GM12878 (cell line): ENCODE data around the gene PRORP. TPM values are rescaled to one million over a fixed set of nuclear protein-coding genes. Genes with fewer than 3 reads are reported as not detected.

Experiments used
- ATAC-seq: fragments of 200-7000 bp; cut with Tn5 transposase; 3 replicates; pipeline ENCODE4 v1.9.1; 2020; ENCODE audit warnings: mild to moderate bottlenecking, moderate library complexity
- BruUV-seq: library from RNA; stranded (reverse); fragments of 400-500 nt; replicated peaks from 2 replicates; lab custom pipeline; 2021; lab: Mats Ljungman, UMichigan
- CTCF ChIA-PET: fragments of 300-600 bp; sonication (Branson Sonifier 250); formaldehyde crosslinking; extraction: SDS; loops from one replicate; lab custom pipeline; 2021; ENCODE audit warnings: inconsistent platforms; lab: Yijun Ruan, JAX
- POLR2A ChIA-PET: fragments of 350-600 bp; formaldehyde crosslinking; extraction: SDS; loops from one replicate; lab custom pipeline; 2021; ENCODE audit warnings: inconsistent platforms; lab: Charles Lee
- RAD21 ChIA-PET: fragments of 300-600 bp; sonication (Branson Sonifier 250); formaldehyde crosslinking; loops from one replicate; lab custom pipeline; 2023; ENCODE audit warnings: antibody characterized with exemption; ENCODE audit not compliant: unreplicated experiment; lab: Charles Lee
- SMC1A ChIA-PET: fragments of 300-600 bp; sonication (Branson Sonifier 250); formaldehyde crosslinking; loops from one replicate; lab custom pipeline; 2023; ENCODE audit not compliant: unreplicated experiment, uncharacterized antibody; lab: Charles Lee
- DNase-seq: peaks from one replicate; pipeline ENCODE4 v3.0.0-alpha.2; 2011; ENCODE audit warnings: low read depth, low spot score
- FAIRE-seq: peaks from 3 replicates; lab custom pipeline; 2011; peaks lifted over from hg19 to GRCh38; lab: Jason Lieb, UNC
- H2AFZ ChIP-seq: 2 replicates; pipeline ENCODE4 v1.6.0; 2011; ENCODE audit warnings: low read depth, low read length, control low read depth; ENCODE audit not compliant: control insufficient read depth
- H3K27ac ChIP-seq: 2 replicates; pipeline ENCODE4 v1.5.1; 2011; ENCODE audit warnings: control low read depth; ENCODE audit not compliant: control insufficient read depth, insufficient read depth
- H3K27me3 ChIP-seq, 2 experiments: replicated peaks in 1 of 2; 2 replicates each; pipeline versions ENCODE4 v1.6.0 to v1.6.1; 2011; ENCODE audit warnings: low read length in 1 of 2; ENCODE audit not compliant: control insufficient read depth in 2 of 2, insufficient read depth in 2 of 2
- H3K36me3 ChIP-seq, 2 experiments: 2 replicates each; pipeline ENCODE4 v1.5.1; 2011; ENCODE audit warnings: low read length in 1 of 2; ENCODE audit not compliant: control insufficient read depth in 2 of 2, insufficient read depth in 2 of 2
- H3K4me1 ChIP-seq: 2 replicates; pipeline ENCODE4 v1.6.1; 2011; ENCODE audit warnings: mild to moderate bottlenecking, low read length, moderate library complexity, mixed read lengths; ENCODE audit not compliant: control insufficient read depth, insufficient read depth
- H3K4me2 ChIP-seq: 2 replicates; pipeline ENCODE4 v1.6.0; 2011; ENCODE audit warnings: control low read depth; ENCODE audit not compliant: control insufficient read depth, insufficient read depth
- H3K4me3 ChIP-seq: fragments of 200-600 bp; sonication (generic); 2 replicates; pipeline ENCODE4 v1.5.1; 2016
- H3K79me2 ChIP-seq: 2 replicates; pipeline ENCODE4 v1.6.0; 2011; ENCODE audit warnings: low read length; ENCODE audit not compliant: control insufficient read depth, insufficient read depth
- H3K9ac ChIP-seq: 2 replicates; pipeline ENCODE4 v1.8.0; 2011; ENCODE audit warnings: low read length, control low read depth, mixed read lengths; ENCODE audit not compliant: control insufficient read depth, insufficient read depth
- H3K9me3 ChIP-seq: replicated peaks from 3 replicates; pipeline ENCODE4 v1.5.1; 2011; ENCODE audit warnings: mild to moderate bottlenecking, low read length; ENCODE audit not compliant: control insufficient read depth, insufficient read depth
- H4K20me1 ChIP-seq: 2 replicates; pipeline ENCODE4 v1.6.0; 2011; ENCODE audit not compliant: control insufficient read depth, insufficient read depth
- ASH2L ChIP-seq: fragments of 300-600, 200-600 bp; sonication (generic); IDR thresholded peaks from 2 replicates; pipeline ENCODE4 v1.6.1; 2017; ENCODE audit warnings: low read depth, mild to moderate bottlenecking, borderline replicate concordance
- ATF7 ChIP-seq: fragments of 450-650 bp; IDR thresholded peaks from 2 replicates; pipeline ENCODE4 v1.6.1; 2016; ENCODE audit warnings: low read depth, mild to moderate bottlenecking
- FOXK2 ChIP-seq: fragments of 450-650 bp; IDR thresholded peaks from 2 replicates; pipeline ENCODE4 v1.6.1; 2017; ENCODE audit warnings: mild to moderate bottlenecking, moderate library complexity
- MEF2A ChIP-seq: IDR thresholded peaks from 2 replicates; pipeline ENCODE4 v1.6.1; 2011; ENCODE audit warnings: low read depth, mild to moderate bottlenecking, low read length, moderate library complexity; ENCODE audit not compliant: insufficient read depth
- MXI1 ChIP-seq: fragments of 150-350 bp; IDR thresholded peaks from 2 replicates; pipeline ENCODE4 v1.6.1; 2011; ENCODE audit warnings: low read depth, mild to moderate bottlenecking, inconsistent platforms, low read length, improper control_type of control experiment
- NBN ChIP-seq: fragments of 450-650 bp; IDR thresholded peaks from 2 replicates; pipeline ENCODE4 v1.6.1; 2016
- SIX5 ChIP-seq: IDR thresholded peaks from 2 replicates; pipeline ENCODE4 v1.6.1; 2011; ENCODE audit warnings: mild to moderate bottlenecking, low read depth, low read length, moderate library complexity; ENCODE audit not compliant: severe bottlenecking
- TAF1 ChIP-seq: IDR thresholded peaks from 2 replicates; pipeline ENCODE4 v1.6.1; 2011; ENCODE audit warnings: mild to moderate bottlenecking, low read depth, low read length, borderline replicate concordance
- TCF12 ChIP-seq: IDR thresholded peaks from 2 replicates; pipeline ENCODE4 v1.6.1; 2011; ENCODE audit warnings: low read depth, mild to moderate bottlenecking, low read length
- ZNF217 ChIP-seq: fragments of 450-650 bp; IDR thresholded peaks from 2 replicates; pipeline ENCODE4 v1.6.1; 2017; ENCODE audit warnings: antibody characterized with exemption, mild to moderate bottlenecking
- WGBS: methylation state at CpG from one replicate; pipeline ENCODE4 v1.1.6; 2016; ENCODE audit warnings: low lambda C conversion rate; ENCODE audit not compliant: insufficient replicate concordance, insufficient coverage; ENCODE audit errors: missing lambda C conversion rate; 5-methylcytosine and 5-hydroxymethylcytosine counted together
- in situ Hi-C: fragments of 300-500 bp; cut with MboI; formaldehyde crosslinking; loops from 9 replicates; pipeline ENCODE4 v1.14.3; 2018; ENCODE audit warnings: mixed read lengths
- intact Hi-C: fragments of 100-400 bp; cut with micrococcal nuclease; formaldehyde crosslinking; loops from one replicate; pipeline ENCODE4 v1.14.2; 2022; ENCODE audit not compliant: unreplicated experiment
- polyA plus RNA-seq, 11 experiments: library from polyadenylated mRNA; depleted of rRNA in 4 of 11; unstranded in 6 of 11; stranded (reverse) in 5 of 11; fragments of >200 nt; fragmentation: Nextera tagmentation in 4 of 11; fragmentation: Illumina TruSeq in 1 of 11; extraction: Ambion mirVana in 4 of 11; extraction: Trizol in 1 of 11; gene quantifications; 1 replicate in 1 of 11; 2 replicates in 10 of 11; pipeline versions ENCODE4 v1.2.1 to v1.2.3, GENCODE V29; 2011 to 2016; ENCODE audit warnings: inconsistent platforms in 2 of 11, missing spikeins in 2 of 11, low read depth in 1 of 11
- total RNA-seq, 4 experiments: library from RNA; depleted of rRNA in 3 of 4; stranded (reverse); fragments of >200 nt in 3 of 4; fragmentation: Illumina TruSeq in 1 of 4; extraction: Trizol in 1 of 4; gene quantifications; 2 replicates each; pipeline versions ENCODE4 v1.2.1 to v1.2.3, GENCODE V29; 2013 to 2021
- TF ChIP-seq, protein P1 (sequence below): IDR thresholded peaks from 2 replicates; pipeline ENCODE4 v1.6.1; 2012; ENCODE audit warnings: low read length, inconsistent platforms
- TF ChIP-seq, protein P2 (sequence below): IDR thresholded peaks from 2 replicates; pipeline ENCODE4 v1.6.1; 2012; ENCODE audit warnings: low read depth, low read length, improper control_type of control experiment
- TF ChIP-seq, protein P3 (sequence below): fragments of 450-650 bp; formaldehyde crosslinking; IDR thresholded peaks from 2 replicates; pipeline ENCODE4 v1.4.0; 2022; ENCODE audit warnings: mild to moderate bottlenecking, moderate library complexity
- TF ChIP-seq, protein P4 (sequence below): fragments of 450-650 bp; IDR thresholded peaks from 2 replicates; pipeline ENCODE4 v1.6.1; 2017; ENCODE audit warnings: borderline replicate concordance
- TF ChIP-seq, protein P5 (sequence below): fragments of 450-650 bp; conservative IDR thresholded peaks from 2 replicates; pipeline ENCODE4 v1.6.1; 2017; ENCODE audit warnings: mild to moderate bottlenecking, moderate library complexity

Gene PRORP
- total and polyA plus RNA-seq, 10 of the 15 experiments (the other 5 are each of a cell fraction or from before 2014, with no cell fraction given): 38.8 to 61.3 (median 46.7) TPM

DNA sequence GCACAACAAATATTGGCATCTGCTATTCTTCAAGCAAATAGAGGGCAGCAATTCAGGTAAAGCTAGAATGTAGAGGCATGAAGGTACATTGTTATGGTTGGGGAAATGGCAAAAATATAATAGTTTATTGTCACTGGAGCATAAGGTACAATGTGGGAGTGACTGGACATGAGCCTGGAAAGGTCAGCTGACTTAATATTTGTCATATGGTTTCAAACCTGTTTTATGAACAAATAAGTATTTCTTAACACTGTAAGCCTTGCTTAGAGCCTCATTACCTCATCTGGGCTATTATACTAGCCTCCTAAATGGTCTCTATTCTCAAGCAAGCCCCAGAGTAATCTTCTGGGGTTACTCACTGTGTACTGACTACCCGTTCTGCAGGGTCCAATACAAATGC, 42.6 kb upstream of the PRORP start:
- intact Hi-C loops (no loop called here), in situ Hi-C loops (no loop called here)
- no peak for DNase-seq
- H3K9ac ChIP-seq: no peak overlapping the region
- no peak for ATAC-seq
- TF ChIP-seq SIX5: no peak
- no peak for TF ChIP-seq ZNF217
- no peak for TF ChIP-seq TAF1
- TF ChIP-seq TCF12: no peak
- TF ChIP-seq ASH2L: no peak
- TF ChIP-seq MXI1: no peak
- TF ChIP-seq, protein P1, sequence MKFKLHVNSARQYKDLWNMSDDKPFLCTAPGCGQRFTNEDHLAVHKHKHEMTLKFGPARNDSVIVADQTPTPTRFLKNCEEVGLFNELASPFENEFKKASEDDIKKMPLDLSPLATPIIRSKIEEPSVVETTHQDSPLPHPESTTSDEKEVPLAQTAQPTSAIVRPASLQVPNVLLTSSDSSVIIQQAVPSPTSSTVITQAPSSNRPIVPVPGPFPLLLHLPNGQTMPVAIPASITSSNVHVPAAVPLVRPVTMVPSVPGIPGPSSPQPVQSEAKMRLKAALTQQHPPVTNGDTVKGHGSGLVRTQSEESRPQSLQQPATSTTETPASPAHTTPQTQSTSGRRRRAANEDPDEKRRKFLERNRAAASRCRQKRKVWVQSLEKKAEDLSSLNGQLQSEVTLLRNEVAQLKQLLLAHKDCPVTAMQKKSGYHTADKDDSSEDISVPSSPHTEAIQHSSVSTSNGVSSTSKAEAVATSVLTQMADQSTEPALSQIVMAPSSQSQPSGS: no peak
- TF ChIP-seq, protein P2, sequence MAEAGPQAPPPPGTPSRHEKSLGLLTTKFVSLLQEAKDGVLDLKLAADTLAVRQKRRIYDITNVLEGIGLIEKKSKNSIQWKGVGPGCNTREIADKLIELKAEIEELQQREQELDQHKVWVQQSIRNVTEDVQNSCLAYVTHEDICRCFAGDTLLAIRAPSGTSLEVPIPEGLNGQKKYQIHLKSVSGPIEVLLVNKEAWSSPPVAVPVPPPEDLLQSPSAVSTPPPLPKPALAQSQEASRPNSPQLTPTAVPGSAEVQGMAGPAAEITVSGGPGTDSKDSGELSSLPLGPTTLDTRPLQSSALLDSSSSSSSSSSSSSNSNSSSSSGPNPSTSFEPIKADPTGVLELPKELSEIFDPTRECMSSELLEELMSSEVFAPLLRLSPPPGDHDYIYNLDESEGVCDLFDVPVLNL: no peak
- TF ChIP-seq ATF7: no peak
- TF ChIP-seq, protein P3, sequence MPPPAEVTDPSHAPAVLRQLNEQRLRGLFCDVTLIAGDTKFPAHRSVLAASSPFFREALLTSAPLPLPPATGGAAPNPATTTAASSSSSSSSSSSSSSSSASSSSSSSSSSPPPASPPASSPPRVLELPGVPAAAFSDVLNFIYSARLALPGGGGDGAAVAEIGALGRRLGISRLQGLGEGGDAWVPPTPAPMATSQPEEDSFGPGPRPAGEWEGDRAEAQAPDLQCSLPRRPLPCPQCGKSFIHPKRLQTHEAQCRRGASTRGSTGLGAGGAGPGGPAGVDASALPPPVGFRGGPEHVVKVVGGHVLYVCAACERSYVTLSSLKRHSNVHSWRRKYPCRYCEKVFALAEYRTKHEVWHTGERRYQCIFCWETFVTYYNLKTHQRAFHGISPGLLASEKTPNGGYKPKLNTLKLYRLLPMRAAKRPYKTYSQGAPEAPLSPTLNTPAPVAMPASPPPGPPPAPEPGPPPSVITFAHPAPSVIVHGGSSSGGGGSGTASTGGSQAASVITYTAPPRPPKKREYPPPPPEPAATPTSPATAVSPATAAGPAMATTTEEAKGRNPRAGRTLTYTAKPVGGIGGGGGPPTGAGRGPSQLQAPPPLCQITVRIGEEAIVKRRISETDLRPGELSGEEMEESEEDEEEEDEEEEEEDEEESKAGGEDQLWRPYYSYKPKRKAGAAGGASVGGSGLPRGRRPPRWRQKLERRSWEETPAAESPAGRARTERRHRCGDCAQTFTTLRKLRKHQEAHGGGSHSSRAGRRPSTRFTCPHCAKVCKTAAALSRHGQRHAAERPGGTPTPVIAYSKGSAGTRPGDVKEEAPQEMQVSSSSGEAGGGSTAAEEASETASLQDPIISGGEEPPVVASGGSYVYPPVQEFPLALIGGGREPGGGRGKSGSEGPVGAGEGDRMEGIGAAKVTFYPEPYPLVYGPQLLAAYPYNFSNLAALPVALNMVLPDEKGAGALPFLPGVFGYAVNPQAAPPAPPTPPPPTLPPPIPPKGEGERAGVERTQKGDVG (CRISPR knock-in tag): no peak
- no peak for TF ChIP-seq FOXK2
- TF ChIP-seq, protein P4, sequence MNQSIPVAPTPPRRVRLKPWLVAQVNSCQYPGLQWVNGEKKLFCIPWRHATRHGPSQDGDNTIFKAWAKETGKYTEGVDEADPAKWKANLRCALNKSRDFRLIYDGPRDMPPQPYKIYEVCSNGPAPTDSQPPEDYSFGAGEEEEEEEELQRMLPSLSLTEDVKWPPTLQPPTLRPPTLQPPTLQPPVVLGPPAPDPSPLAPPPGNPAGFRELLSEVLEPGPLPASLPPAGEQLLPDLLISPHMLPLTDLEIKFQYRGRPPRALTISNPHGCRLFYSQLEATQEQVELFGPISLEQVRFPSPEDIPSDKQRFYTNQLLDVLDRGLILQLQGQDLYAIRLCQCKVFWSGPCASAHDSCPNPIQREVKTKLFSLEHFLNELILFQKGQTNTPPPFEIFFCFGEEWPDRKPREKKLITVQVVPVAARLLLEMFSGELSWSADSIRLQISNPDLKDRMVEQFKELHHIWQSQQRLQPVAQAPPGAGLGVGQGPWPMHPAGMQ: no peak
- no peak for TF ChIP-seq NBN
- TF ChIP-seq MEF2A: no peak
- TF ChIP-seq, protein P5, sequence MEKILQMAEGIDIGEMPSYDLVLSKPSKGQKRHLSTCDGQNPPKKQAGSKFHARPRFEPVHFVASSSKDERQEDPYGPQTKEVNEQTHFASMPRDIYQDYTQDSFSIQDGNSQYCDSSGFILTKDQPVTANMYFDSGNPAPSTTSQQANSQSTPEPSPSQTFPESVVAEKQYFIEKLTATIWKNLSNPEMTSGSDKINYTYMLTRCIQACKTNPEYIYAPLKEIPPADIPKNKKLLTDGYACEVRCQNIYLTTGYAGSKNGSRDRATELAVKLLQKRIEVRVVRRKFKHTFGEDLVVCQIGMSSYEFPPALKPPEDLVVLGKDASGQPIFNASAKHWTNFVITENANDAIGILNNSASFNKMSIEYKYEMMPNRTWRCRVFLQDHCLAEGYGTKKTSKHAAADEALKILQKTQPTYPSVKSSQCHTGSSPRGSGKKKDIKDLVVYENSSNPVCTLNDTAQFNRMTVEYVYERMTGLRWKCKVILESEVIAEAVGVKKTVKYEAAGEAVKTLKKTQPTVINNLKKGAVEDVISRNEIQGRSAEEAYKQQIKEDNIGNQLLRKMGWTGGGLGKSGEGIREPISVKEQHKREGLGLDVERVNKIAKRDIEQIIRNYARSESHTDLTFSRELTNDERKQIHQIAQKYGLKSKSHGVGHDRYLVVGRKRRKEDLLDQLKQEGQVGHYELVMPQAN: no peak
- H4K20me1 ChIP-seq: no peaks in the 10 kb centered on the region
- H2AFZ ChIP-seq: no peak overlapping the region
- H3K36me3 ChIP-seq: peaks cover 0 to 4% of the 10 kb centered on the region in 2 experiments; a peak in 1 of 4 replicates
- H3K4me3 ChIP-seq: no peak overlapping the region
- no peak for FAIRE-seq
- no peaks in the 10 kb centered on the region for H3K27me3 ChIP-seq
- ChIA-PET SMC1A (no interaction called here), POLR2A (no interaction called here), RAD21 (no interaction called here), CTCF (no interaction called here)
- H3K4me1 ChIP-seq: no peaks in the 10 kb centered on the region
- no peaks in the 10 kb centered on the region for H3K79me2 ChIP-seq
- 100% methylated on average over 1 of the region's 1 CpG for WGBS
- H3K27ac ChIP-seq: no peak overlapping the region
- no peak overlapping the region for H3K4me2 ChIP-seq
- H3K9me3 ChIP-seq: no peaks in the 10 kb centered on the region
- no TSS peak for BruUV-seq
